ENCODE data around the gene SRSF8. TPM values are rescaled to one million over a fixed set of nuclear protein-coding genes. Genes with fewer than 3 reads are reported as not detected.

SRSF8 gene
- total RNA-seq, 1 experiment from 2014 or later = 48.5 TPM

GRCh38 chr11:95088946-95089619 is 22.4 kb downstream of the SRSF8 start:
- no TSS peak for BruUV-seq (replicated peaks)
- Mint-ChIP-seq H3K27ac (ENCODE audit: low read depth, unreplicated experiment) (no peak overlapping the region), H3K27me3 (ENCODE audit: insufficient read depth, unreplicated experiment) (no peaks in the 10 kb centered on the region), H3K4me3 (ENCODE audit: unreplicated experiment) (peak overlapping the region; percentile 85), H3K4me1 (ENCODE audit: insufficient read depth, unreplicated experiment) (peaks cover 43% of the 10 kb centered on the region), H3K9me3 (ENCODE audit: unreplicated experiment) (no peaks in the 10 kb centered on the region), H3K36me3 (ENCODE audit: insufficient read depth, unreplicated experiment) (no peaks in the 10 kb centered on the region)
- TF ChIP-seq, protein P1, sequence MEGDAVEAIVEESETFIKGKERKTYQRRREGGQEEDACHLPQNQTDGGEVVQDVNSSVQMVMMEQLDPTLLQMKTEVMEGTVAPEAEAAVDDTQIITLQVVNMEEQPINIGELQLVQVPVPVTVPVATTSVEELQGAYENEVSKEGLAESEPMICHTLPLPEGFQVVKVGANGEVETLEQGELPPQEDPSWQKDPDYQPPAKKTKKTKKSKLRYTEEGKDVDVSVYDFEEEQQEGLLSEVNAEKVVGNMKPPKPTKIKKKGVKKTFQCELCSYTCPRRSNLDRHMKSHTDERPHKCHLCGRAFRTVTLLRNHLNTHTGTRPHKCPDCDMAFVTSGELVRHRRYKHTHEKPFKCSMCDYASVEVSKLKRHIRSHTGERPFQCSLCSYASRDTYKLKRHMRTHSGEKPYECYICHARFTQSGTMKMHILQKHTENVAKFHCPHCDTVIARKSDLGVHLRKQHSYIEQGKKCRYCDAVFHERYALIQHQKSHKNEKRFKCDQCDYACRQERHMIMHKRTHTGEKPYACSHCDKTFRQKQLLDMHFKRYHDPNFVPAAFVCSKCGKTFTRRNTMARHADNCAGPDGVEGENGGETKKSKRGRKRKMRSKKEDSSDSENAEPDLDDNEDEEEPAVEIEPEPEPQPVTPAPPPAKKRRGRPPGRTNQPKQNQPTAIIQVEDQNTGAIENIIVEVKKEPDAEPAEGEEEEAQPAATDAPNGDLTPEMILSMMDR (IDR thresholded peaks at IDR 0.05; ENCODE audit: unreplicated experiment) = no peak
- intact Hi-C loops (cut with micrococcal nuclease) = loop anchor here (1.0 kb wide), 1 partner anchor 21 kb away; no protein-coding TSS in a partner anchor
- DNase-seq (ENCODE audit: unreplicated experiment) = no peak
- ChIA-PET POLR2A (interaction anchor here (1.1 to 10.3 kb wide), 12 partner anchors 13 to 701 kb away, joined by 3 to 123 read pairs (median 26); partner anchors contain the start of genes CEP57, CWC15, FAM76B and KDM4D), CTCF (interaction anchor here (0.7 to 5.7 kb wide), 7 partner anchors 9 to 57 kb away, joined by 3 to 50 read pairs (median 4); partner anchors contain the start of gene SRSF8)

- no peaks in the 10 kb centered on the region for H3K9me3 Mint-ChIP-seq (ENCODE audit: unreplicated experiment)
- CTCF ChIA-PET = interaction anchor here (0.5 to 5.7 kb wide), 17 partner anchors 9 to 463 kb away, joined by 3 to 50 read pairs (median 3); partner anchors contain the start of gene SRSF8
- BruUV-seq (replicated peaks) = no TSS peak
- H3K4me1 Mint-ChIP-seq (ENCODE audit: insufficient read depth, unreplicated experiment) = peaks cover 36% of the 10 kb centered on the region
- intact Hi-C loops (cut with micrococcal nuclease) = loop anchor here (1.0 kb wide), 1 partner anchor 22 kb away; no protein-coding TSS in a partner anchor
- peak within 1 kb of the TSS; percentile 64 for H3K27ac Mint-ChIP-seq (ENCODE audit: low read depth, unreplicated experiment)
- H3K36me3 Mint-ChIP-seq (ENCODE audit: insufficient read depth, unreplicated experiment) = no peaks in the 10 kb centered on the region
- H3K27me3 Mint-ChIP-seq (ENCODE audit: insufficient read depth, unreplicated experiment) = no peaks in the 10 kb centered on the region
- peak within 1 kb of the TSS; percentile 85 for H3K4me3 Mint-ChIP-seq (ENCODE audit: unreplicated experiment)
- TF ChIP-seq, protein P1 (IDR thresholded peaks at IDR 0.05; ENCODE audit: unreplicated experiment) = no peak
- POLR2A ChIA-PET = interaction anchor here (0.6 to 10.3 kb wide), 22 partner anchors 9 to 700 kb away, joined by 3 to 123 read pairs (median 6); partner anchors contain the start of genes AMOTL1, CEP57, CWC15 and FAM76B
- DNase-seq (ENCODE audit: unreplicated experiment) = peak; percentile 80
Observed at GRCh38 chr11:95089620-95090542, 23.2 kb downstream of the SRSF8 start, which contains the start of gene ENDOD1. TSS of gene ENDOD1 (plus strand) at chr11:95089846. CDS start at chr11:95089928, 82 bp downstream.

DNA sequence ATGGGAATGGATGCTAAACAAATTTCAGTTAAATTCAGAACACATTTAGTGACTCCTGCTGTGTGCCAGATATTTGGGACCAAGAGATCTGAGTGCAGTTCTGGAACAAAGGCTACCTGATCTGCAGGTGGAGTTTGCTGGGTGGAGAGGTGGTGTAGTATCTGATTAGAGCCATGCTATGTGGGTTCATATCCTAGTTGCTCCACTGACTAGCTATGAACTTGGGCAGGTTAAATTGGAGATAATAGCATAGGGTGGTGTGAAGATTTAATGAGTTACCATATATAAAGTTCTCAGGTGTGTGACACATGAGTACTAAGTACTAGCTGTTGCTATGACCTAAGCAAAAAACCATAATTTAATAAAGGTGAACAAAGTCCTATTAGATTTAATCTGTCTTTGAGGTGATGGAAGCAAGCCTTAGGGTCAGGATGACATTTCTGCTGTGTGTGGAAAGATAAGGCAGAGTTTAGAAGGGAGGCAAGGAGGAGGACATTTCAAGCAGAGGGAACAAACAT is 25.0 kb downstream of the SRSF8 start:
- Mint-ChIP-seq H3K4me3 (ENCODE audit: unreplicated experiment) (peak overlapping the region; percentile 85), H3K36me3 (ENCODE audit: insufficient read depth, unreplicated experiment) (no peaks in the 10 kb centered on the region), H3K9me3 (ENCODE audit: unreplicated experiment) (no peaks in the 10 kb centered on the region), H3K27me3 (ENCODE audit: insufficient read depth, unreplicated experiment) (no peaks in the 10 kb centered on the region), H3K27ac (ENCODE audit: low read depth, unreplicated experiment) (peak overlapping the region; percentile 16), H3K4me1 (ENCODE audit: insufficient read depth, unreplicated experiment) (peaks cover 32% of the 10 kb centered on the region)
- ChIA-PET POLR2A (interaction anchor here (0.7 to 10.3 kb wide), 8 partner anchors 11 to 699 kb away, joined by 3 to 123 read pairs (median 40); partner anchors contain the start of genes CEP57, FAM76B and SRSF8), CTCF (interaction anchor here (0.5 to 5.7 kb wide), 15 partner anchors 8 to 1142 kb away, joined by 3 to 50 read pairs (median 3); partner anchors contain the start of gene SRSF8)
- intact Hi-C loops (cut with micrococcal nuclease) = no loop called here
- TF ChIP-seq, protein P1 (IDR thresholded peaks at IDR 0.05; ENCODE audit: unreplicated experiment) = no peak
- BruUV-seq (replicated peaks) = no TSS peak
- no peak for DNase-seq (ENCODE audit: unreplicated experiment)
